Skin of body (tissue), 2 donors: ENCODE measurements around the gene SEL1L3. TPM values are rescaled to one million over a fixed set of nuclear protein-coding genes. Genes with fewer than 3 reads are reported as not detected.

ENCODE experiments used
- DNase-seq: peaks from one replicate; lab custom pipeline; 2025; lab: John Stamatoyannopoulos, UW
- total RNA-seq: library from RNA; depleted of rRNA; stranded (reverse); fragments of >200 nt; gene quantifications from one replicate; pipeline ENCODE4 v1.2.3, GENCODE V29; 2014

Gene SEL1L3
- total RNA-seq, 1 donor from 2014 or later = 13.0 TPM

- no peak for DNase-seq
Observed at GRCh38 chr4:25795091-25795490, 67.7 kb downstream of the SEL1L3 start.

GRCh38 chr4:25792876-25793275, 69.9 kb downstream of the SEL1L3 start:
- no peak for DNase-seq

GRCh38 chr4:25792200-25792791, 70.5 kb downstream of the SEL1L3 start:
- no peak for DNase-seq

GRCh38 chr4:25790024-25790423, 72.8 kb downstream of the SEL1L3 start:
- DNase-seq = no peak

- DNase-seq = no peak
Observed at GRCh38 chr4:25788703-25789238, 74.0 kb downstream of the SEL1L3 start.

GRCh38 chr4:25786497-25787065, 76.2 kb downstream of the SEL1L3 start:
- DNase-seq = no peak

- DNase-seq = no peak
Observed at GRCh38 chr4:25783943-25784342, 78.8 kb downstream of the SEL1L3 start.

GRCh38 chr4:25783126-25783525, 79.7 kb downstream of the SEL1L3 start:
- no peak for DNase-seq

- DNase-seq = no peak
Observed at GRCh38 chr4:25782482-25782881, 80.3 kb downstream of the SEL1L3 start.

- DNase-seq = no peak
Observed at GRCh38 chr4:25779021-25779420, 83.8 kb downstream of the SEL1L3 start.

GRCh38 chr4:25776795-25777194, 86.0 kb downstream of the SEL1L3 start:
- DNase-seq = no peak

- DNase-seq = no peak
Observed at GRCh38 chr4:25775166-25775565, 87.6 kb downstream of the SEL1L3 start.

GRCh38 chr4:25773358-25773757, 89.4 kb downstream of the SEL1L3 start:
- no peak for DNase-seq

- DNase-seq = no peak
Observed at GRCh38 chr4:25771672-25772071, 91.1 kb downstream of the SEL1L3 start.

- DNase-seq = no peak
Observed at GRCh38 chr4:25770847-25771246, 91.9 kb downstream of the SEL1L3 start.

GRCh38 chr4:25769251-25769650, 93.5 kb downstream of the SEL1L3 start:
- DNase-seq = no peak

- DNase-seq = peak; percentile 41
Observed at GRCh38 chr4:25767877-25768725, 94.7 kb downstream of the SEL1L3 start.

GRCh38 chr4:25760518-25761157, 102.2 kb downstream of the SEL1L3 start:
- no peak for DNase-seq

GRCh38 chr4:25760048-25760447, 102.7 kb downstream of the SEL1L3 start:
- no peak for DNase-seq

- DNase-seq = no peak
Observed at GRCh38 chr4:25759101-25759500, 103.7 kb downstream of the SEL1L3 start.

- no peak for DNase-seq
Observed at GRCh38 chr4:25757452-25757851, 105.3 kb downstream of the SEL1L3 start.

- no peak for DNase-seq
Observed at GRCh38 chr4:25756503-25756902, 106.3 kb downstream of the SEL1L3 start.
